Smooth muscle cell of the brain vasculature (primary cell): ENCODE measurements around the gene CEP97.

Source experiments
- DNase-seq: peaks from one replicate; pipeline ENCODE4 v3.0.0-alpha.2; 2012; ENCODE audit warnings: low read depth, low spot score

Gene CEP97

GRCh38 chr3:101812895-101813294 is 88.5 kb downstream of the CEP97 start:
- no peak for DNase-seq

GRCh38 chr3:101813817-101814440 is 89.5 kb downstream of the CEP97 start:
- DNase-seq, result no peak

- no peak for DNase-seq
These were observed 90.4 kb downstream of the CEP97 start for GRCh38 chr3:101814835-101815234.

- no peak for DNase-seq
These were observed 92.1 kb downstream of the CEP97 start for GRCh38 chr3:101816215-101817149.

- DNase-seq, result no peak
These were observed 93.6 kb downstream of the CEP97 start for GRCh38 chr3:101817992-101818391.

- no peak for DNase-seq
These were observed 95.3 kb downstream of the CEP97 start for GRCh38 chr3:101819649-101820206.
